Central memory CD4-positive, alpha-beta T cell (primary cell): Measurements from ENCODE around the gene KLRF1.
"Not testable (repeated sequence)": the region's sequence is repeated elsewhere in the genome, so short reads cannot be mapped to it uniquely, and the experiment has no call there.

ENCODE experiments used
- DNase-seq: peaks from one replicate; pipeline ENCODE4 v3.0.0; 2022

KLRF1 gene

GRCh38 chr12:9870286-9870866 is 43.1 kb downstream of the KLRF1 start:
- DNase-seq: no peak

- no peak for DNase-seq
These were observed 44.9 kb downstream of the KLRF1 start for GRCh38 chr12:9872162-9872561.

GRCh38 chr12:9872742-9873141 is 45.5 kb downstream of the KLRF1 start:
- no peak for DNase-seq

GRCh38 chr12:9876120-9876519 is 48.8 kb downstream of the KLRF1 start:
- DNase-seq: not testable (repeated sequence)

GRCh38 chr12:9880532-9881078 is 53.3 kb downstream of the KLRF1 start:
- no peak for DNase-seq

GRCh38 chr12:9881246-9881645 is 54.0 kb downstream of the KLRF1 start, which contains the start of gene KLRF2:
Gene KLRF2, plus strand, starts transcription at chr12:9881489. Its CDS starts 107 bp downstream, at chr12:9881596.
- DNase-seq: no peak

GRCh38 chr12:9881988-9882387 is 54.7 kb downstream of the KLRF1 start:
- no peak for DNase-seq

- DNase-seq: no peak
These were observed 55.9 kb downstream of the KLRF1 start for GRCh38 chr12:9883175-9883574.

GRCh38 chr12:9888665-9889273 is 61.5 kb downstream of the KLRF1 start:
- no peak for DNase-seq
